NCI-H2227 treated with DMSO at 0.1 percent for 48 hours (cell line): Measurements from ENCODE around the gene IL34.

Source experiments
- DNase-seq: peaks from one replicate; lab custom pipeline; 2025; lab: John Stamatoyannopoulos, UW

Gene IL34

GRCh38 chr16:70702624-70703023, 56.3 kb downstream of the IL34 start:
- no peak for DNase-seq

- no peak for DNase-seq
These were observed 56.9 kb downstream of the IL34 start for GRCh38 chr16:70703041-70703834.

- DNase-seq = no peak
These were observed 57.5 kb downstream of the IL34 start for GRCh38 chr16:70703835-70704381.

- no peak for DNase-seq
These were observed 58.2 kb downstream of the IL34 start for GRCh38 chr16:70704586-70704985.

GRCh38 chr16:70705056-70705455, 58.7 kb downstream of the IL34 start:
- DNase-seq = no peak

GRCh38 chr16:70706948-70707465, 60.6 kb downstream of the IL34 start:
- no peak for DNase-seq

GRCh38 chr16:70708366-70709246, 62.2 kb downstream of the IL34 start:
- no peak for DNase-seq

GRCh38 chr16:70709457-70709856, 63.1 kb downstream of the IL34 start:
- DNase-seq = no peak

- DNase-seq = no peak
These were observed 63.6 kb downstream of the IL34 start for GRCh38 chr16:70709942-70710341.
